ENCODE data around the gene PACRG.

PACRG gene

GRCh38 chr6:163183806-163184205 is 456.0 kb downstream of the PACRG start:
- no peak for DNase-seq

- DNase-seq = no peak
Measured at GRCh38 chr6:163185744-163186143, 458.0 kb downstream of the PACRG start.

- DNase-seq = no peak
Measured at GRCh38 chr6:163186527-163186926, 458.8 kb downstream of the PACRG start.

- no peak for DNase-seq
Measured at GRCh38 chr6:163187201-163187600, 459.4 kb downstream of the PACRG start.

GRCh38 chr6:163187606-163188005 is 459.8 kb downstream of the PACRG start:
- DNase-seq = no peak

GRCh38 chr6:163188746-163189145 is 461.0 kb downstream of the PACRG start:
- DNase-seq = no peak

GRCh38 chr6:163189609-163190008 is 461.8 kb downstream of the PACRG start:
- no peak for DNase-seq

GRCh38 chr6:163190786-163191185 is 463.0 kb downstream of the PACRG start:
- no peak for DNase-seq

- no peak for DNase-seq
Measured at GRCh38 chr6:163191704-163192537, 464.1 kb downstream of the PACRG start.

- no peak for DNase-seq
Measured at GRCh38 chr6:163192591-163192990, 464.8 kb downstream of the PACRG start.

- DNase-seq = no peak
Measured at GRCh38 chr6:163193326-163193725, 465.6 kb downstream of the PACRG start.

GRCh38 chr6:163195721-163196691 is 468.2 kb downstream of the PACRG start:
- no peak for DNase-seq

- DNase-seq = no peak
Measured at GRCh38 chr6:163197839-163198238, 470.1 kb downstream of the PACRG start.

- DNase-seq = no peak
Measured at GRCh38 chr6:163198396-163198795, 470.6 kb downstream of the PACRG start.

- no peak for DNase-seq
Measured at GRCh38 chr6:163199371-163199770, 471.6 kb downstream of the PACRG start.

GRCh38 chr6:163200289-163200688 is 472.5 kb downstream of the PACRG start:
- no peak for DNase-seq

- DNase-seq = no peak
Measured at GRCh38 chr6:163200694-163201093, 472.9 kb downstream of the PACRG start.

GRCh38 chr6:163201855-163202254 is 474.1 kb downstream of the PACRG start:
- DNase-seq = no peak

- DNase-seq = no peak
Measured at GRCh38 chr6:163206196-163206595, 478.4 kb downstream of the PACRG start.

- DNase-seq = no peak
Measured at GRCh38 chr6:163207431-163208383, 479.9 kb downstream of the PACRG start.

GRCh38 chr6:163209005-163209404 is 481.2 kb downstream of the PACRG start:
- no peak for DNase-seq

GRCh38 chr6:163212123-163212522 is 484.3 kb downstream of the PACRG start:
- DNase-seq = no peak

GRCh38 chr6:163214259-163214658 is 486.5 kb downstream of the PACRG start:
- DNase-seq = no peak
